ENCODE measurements around the gene IL21R. TPM values are rescaled to one million over a fixed set of nuclear protein-coding genes. Genes with fewer than 3 reads are reported as not detected.

The IL21R gene
- total and polyA plus RNA-seq, 9 of the 15 experiments (the other 6 are each of a cell fraction or from before 2014, with no cell fraction given) = 0.04 to 0.34 (median 0.18) TPM; not detected in 1

- TF ChIP-seq ZBTB2 (IDR thresholded peaks at IDR 0.05) (no peak), TEAD1 (CRISPR knock-in tag; IDR thresholded peaks at IDR 0.05) (no peak), RBM22 (IDR thresholded peaks at IDR 0.05; ENCODE audit: low read depth, low read length, poor library complexity, severe bottlenecking) (no peak), RBM25 (IDR thresholded peaks at IDR 0.05; ENCODE audit: low read depth, low read length, severe bottlenecking) (peak; percentile 92), LCOR (CRISPR knock-in tag; IDR thresholded peaks at IDR 0.05) (peak; percentile 84; the same call in 1 of the 2 replicates), CREM (IDR thresholded peaks at IDR 0.05; ENCODE audit: low read depth) (peak; percentile 24; the same call in 1 of the 2 replicates), HDAC3 (IDR thresholded peaks at IDR 0.05; ENCODE audit: borderline replicate concordance, partially characterized antibody) (peak; percentile 78), USF1 (CRISPR knock-in tag; IDR thresholded peaks at IDR 0.05) (no peak), TAF1 (IDR thresholded peaks at IDR 0.05; ENCODE audit: control insufficient read depth, extremely low read depth, insufficient read depth, low read length, severe bottlenecking) (no peak), PCBP1 (IDR thresholded peaks at IDR 0.05; ENCODE audit: low read depth, low read length, poor library complexity, severe bottlenecking) (no peak), NR2C1 (IDR thresholded peaks at IDR 0.05) (no peak), NR2C1 (tag; IDR thresholded peaks at IDR 0.05) (peak; percentile 29; the same call in 1 of the 2 replicates), BCOR (IDR thresholded peaks at IDR 0.05) (peak; percentile 91), BRF1 (IDR thresholded peaks at IDR 0.05; ENCODE audit: borderline replicate concordance, extremely low read depth, insufficient read length) (no peak), ZNF232 (CRISPR knock-in tag; IDR thresholded peaks at IDR 0.05) (no peak), KDM1A (IDR thresholded peaks at IDR 0.05) (peak; percentile 96 to 97), NCOA4 (IDR thresholded peaks at IDR 0.05; ENCODE audit: partially characterized antibody) (no peak), SMAD4 (CRISPR knock-in tag; conservative IDR thresholded peaks at IDR 0.05) (peak; percentile 82), STAT5A (IDR thresholded peaks at IDR 0.05; ENCODE audit: borderline replicate concordance, low read length) (peak; percentile 72), YY1 (IDR thresholded peaks at IDR 0.05; ENCODE audit: borderline replicate concordance in 1 of 3, control insufficient read depth in 1 of 3, extremely low read depth in 1 of 3, insufficient read depth in 3 of 3, insufficient read length in 1 of 3, insufficient replicate concordance in 2 of 3, low read depth in 1 of 3, low read length in 2 of 3) (no peak), ZNF75A (CRISPR knock-in tag; IDR thresholded peaks at IDR 0.05) (no peak), ZNF24 (IDR thresholded peaks at IDR 0.05) (no peak), ZNF174 (CRISPR knock-in tag; IDR thresholded peaks at IDR 0.05) (no peak), CHD2 (IDR thresholded peaks at IDR 0.05; ENCODE audit: low read depth, low read length) (no peak), GABPB1 (CRISPR knock-in tag; IDR thresholded peaks at IDR 0.05) (no peak)
Measured at GRCh38 chr16:27430923-27431484, 29.0 kb downstream of the IL21R start (continued).
